Measurements from ENCODE around the gene KLHDC2.
"Not testable (repeated sequence)": the region's sequence is repeated elsewhere in the genome, so short reads cannot be mapped to it uniquely, and the experiment has no call there.

KLHDC2 gene, protein sequence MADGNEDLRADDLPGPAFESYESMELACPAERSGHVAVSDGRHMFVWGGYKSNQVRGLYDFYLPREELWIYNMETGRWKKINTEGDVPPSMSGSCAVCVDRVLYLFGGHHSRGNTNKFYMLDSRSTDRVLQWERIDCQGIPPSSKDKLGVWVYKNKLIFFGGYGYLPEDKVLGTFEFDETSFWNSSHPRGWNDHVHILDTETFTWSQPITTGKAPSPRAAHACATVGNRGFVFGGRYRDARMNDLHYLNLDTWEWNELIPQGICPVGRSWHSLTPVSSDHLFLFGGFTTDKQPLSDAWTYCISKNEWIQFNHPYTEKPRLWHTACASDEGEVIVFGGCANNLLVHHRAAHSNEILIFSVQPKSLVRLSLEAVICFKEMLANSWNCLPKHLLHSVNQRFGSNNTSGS

DNA sequence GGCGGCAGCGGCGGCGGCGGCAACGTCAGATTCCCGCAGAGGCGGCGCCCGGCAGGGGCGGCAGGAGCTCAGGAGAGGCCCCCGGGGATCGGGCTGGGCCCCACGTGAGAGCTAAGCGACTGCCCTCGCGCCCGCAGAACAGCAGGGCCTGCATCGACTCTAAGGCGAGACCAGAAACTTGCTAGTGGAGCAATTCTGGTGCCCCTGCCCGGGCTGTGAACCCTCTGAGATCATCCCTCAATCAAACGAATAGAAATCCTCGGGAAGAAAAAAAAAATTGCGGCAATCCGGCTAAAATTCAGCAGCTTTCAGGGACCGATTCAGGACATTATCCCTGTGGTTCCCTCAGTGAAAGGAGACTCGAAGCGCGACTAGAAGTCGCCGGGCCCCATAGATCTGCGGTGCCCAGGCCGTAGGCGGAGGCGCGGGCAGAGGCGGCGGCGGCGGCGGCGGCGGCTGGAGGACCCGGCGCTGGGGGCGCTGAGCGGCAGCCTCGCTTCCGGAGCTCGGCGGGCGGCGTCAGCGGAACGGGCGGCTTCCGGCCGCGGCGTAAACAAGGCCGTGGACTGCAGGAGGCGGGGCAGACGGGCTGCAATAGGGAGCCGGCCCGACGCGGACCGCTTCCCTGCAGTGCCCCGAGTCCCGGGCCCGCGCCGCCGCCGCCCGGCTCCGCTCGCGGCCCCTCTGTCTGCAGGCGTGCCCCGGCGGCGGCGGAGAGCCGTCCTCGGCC is at the start of gene KLHDC2:
KLHDC2 (plus strand) TSS at position 583 of the 730 bp plus-strand sequence. CDS start 316 bp downstream, outside the sequence.
- peak; percentile 82 to 84 for DNase-seq (ENCODE audit: extremely low read depth in 1 of 2, low read depth in 1 of 2)

DNA sequence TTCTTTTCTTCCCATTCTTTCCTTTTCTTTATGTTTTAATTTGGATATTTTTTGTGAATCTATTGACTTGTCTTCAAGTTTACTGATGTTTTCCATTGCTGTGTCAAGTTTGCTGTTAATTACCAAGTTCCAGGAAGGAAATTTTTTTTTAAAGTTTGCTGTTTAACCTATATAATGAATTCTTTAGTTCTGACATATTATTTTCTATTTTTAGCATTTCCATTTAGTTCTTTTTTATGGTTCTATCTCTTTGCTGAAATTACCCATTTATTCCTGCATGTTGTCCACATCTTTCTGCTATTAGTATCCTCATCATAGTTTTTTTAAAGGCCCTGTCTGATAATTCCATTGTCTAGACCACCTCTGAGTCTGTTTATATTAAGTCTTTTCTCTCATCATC is 47.2 kb upstream of the KLHDC2 start:
- no peak for DNase-seq (ENCODE audit: extremely low read depth in 1 of 2, low read depth in 1 of 2)

DNA sequence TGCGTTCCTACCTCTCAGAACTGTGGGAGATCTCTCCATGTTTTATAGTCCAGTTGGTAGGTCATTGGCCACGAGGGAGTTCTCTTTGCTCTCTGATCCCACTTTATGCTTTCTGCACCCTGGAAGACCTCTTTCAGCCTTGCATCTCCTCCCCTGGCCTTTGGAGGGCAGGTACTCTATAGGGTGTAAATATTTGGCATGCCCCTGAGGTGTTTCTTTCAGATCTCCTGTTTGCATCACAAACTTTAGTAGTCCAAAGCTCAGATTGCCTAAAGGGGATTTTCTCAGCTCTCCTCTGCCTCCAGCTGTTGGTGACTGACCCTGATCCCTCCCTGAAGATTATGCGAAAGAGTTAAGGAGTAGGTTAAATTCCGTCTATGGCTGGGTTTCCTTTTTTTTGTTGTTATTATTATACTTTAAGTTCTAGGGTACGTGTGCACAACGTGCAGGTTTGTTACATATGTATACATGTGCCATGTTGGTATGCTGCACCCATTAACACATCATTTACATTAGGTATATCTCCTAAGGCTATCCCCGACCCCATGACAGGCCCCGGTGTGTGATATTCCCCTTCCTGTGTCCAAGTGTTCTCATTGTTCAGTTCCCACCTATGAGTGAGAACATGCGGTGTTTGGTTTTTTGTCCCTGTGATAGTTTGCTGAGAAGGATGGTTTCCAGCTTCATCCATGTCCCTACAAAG is 46.1 kb upstream of the KLHDC2 start:
- DNase-seq (ENCODE audit: extremely low read depth in 1 of 2, low read depth in 1 of 2), result not testable (repeated sequence)

DNA sequence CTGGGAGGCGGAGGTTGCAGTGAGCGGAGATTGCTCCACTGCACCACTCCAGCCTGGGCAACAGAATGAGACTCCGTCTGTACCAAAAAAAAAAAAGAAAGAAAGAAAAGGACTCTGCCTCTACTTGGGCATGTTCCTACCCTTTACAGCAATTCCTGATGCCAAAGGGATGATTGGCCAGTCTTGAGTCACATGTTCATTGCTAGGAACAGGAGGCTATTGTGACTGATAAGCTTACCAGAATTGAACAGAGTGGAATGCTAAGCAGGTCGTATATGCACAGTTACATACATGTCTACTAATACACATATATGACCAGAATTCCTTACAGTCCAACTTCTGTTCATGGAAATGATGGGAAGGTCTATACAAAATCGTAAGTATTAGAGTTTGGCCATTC is 40.8 kb upstream of the KLHDC2 start:
- DNase-seq (ENCODE audit: extremely low read depth in 1 of 2, low read depth in 1 of 2), result no peak

DNA sequence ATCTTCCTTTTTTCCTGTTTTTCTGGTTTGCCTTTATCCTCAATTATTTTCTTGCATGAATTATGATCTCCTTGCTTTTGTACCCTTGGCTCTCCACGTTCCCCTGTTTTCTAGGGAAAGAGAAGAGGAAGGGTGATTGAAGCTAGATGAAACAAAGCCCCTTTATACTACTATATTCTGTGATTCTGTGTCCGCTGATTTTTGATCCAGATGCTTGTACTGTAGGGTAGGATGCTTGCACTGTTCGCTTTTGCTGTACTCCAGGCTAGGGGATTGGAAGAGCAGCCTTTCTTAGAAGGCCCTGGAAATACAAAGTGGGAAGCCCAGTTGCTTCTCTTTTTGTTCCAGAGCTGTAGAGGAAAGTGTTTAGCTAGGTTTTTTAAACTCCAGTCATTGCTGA is 35.1 kb upstream of the KLHDC2 start:
- DNase-seq (ENCODE audit: extremely low read depth in 1 of 2, low read depth in 1 of 2), result no peak

DNA sequence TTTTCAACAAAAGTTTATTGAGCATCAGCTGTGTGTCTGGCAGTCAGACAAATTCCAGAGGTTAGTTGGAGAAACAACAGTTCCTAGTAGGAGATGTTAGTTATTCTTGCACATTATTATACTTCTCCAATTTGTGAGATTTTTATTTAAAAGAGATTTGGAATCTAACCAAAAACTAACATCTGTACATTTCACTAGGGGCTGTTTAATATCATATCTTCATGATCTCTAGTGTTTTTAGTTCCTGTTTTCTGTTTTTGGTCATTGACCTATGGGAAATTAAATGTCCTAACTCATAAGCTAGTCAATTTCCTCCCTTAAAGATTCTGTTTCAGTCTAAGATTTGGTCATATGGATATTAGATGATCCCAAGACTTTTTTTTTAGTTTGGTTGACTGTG is 34.1 kb upstream of the KLHDC2 start:
- DNase-seq (ENCODE audit: extremely low read depth in 1 of 2, low read depth in 1 of 2), result no peak

DNA sequence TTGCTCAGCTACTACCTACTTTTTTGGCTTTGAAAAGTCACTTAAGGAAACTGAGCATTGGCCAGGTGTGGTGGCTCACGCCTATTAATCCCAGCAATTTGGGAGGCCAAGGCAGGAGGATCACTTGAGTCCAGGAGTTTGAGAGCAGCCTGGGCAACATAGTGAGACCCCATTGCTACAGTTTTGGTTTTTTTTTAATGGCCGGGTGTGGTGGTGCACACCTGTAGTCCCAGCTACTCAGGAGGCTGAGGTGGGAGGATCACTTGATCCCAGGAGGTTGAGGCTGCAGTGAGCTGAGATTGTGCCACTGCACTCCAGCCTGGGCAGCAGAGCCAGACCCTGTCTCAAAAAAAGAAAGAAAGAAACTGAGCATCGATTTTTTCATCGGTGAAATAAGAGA is 32.3 kb upstream of the KLHDC2 start:
- not testable (repeated sequence) for DNase-seq (ENCODE audit: extremely low read depth in 1 of 2, low read depth in 1 of 2)

DNA sequence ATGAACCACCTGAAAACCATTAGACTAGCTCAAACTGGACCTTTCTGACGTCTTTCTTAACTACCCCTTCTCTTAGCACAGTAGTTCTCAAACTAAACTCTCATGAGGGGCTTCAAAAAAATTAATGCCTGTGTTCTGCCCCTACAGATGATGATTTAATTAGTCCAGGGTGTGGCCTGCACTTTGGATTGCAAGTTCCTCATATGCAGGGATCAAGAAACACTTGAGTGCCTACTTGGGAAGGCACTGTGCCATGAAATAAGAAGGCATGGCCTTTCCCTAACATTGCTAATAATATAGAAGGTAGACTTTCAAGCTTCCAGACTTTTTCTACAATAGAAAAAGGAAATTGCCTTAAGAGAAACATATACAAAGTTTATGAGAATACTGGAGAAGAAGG is 22.8 kb upstream of the KLHDC2 start:
- no peak for DNase-seq (ENCODE audit: extremely low read depth in 1 of 2, low read depth in 1 of 2)

DNA sequence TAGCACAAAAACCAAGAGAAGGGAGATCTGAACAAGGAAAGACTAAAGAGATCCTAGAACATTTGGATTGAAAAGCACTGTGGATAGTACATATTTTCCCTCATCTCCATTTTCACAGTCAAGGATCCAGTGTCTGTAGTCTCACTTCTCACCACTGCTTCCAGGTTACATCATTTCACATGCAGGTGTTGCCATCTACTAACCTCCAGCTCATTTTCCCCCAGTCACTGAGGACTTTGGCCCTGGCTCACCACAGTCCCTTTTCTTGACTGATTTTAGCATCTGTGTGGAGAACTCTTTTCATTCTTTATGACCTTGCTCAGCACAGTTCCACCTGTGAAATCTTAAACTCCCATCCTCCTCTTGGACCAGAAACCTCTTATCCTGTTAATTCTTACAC is 21.5 kb upstream of the KLHDC2 start:
- DNase-seq (ENCODE audit: extremely low read depth in 1 of 2, low read depth in 1 of 2), result not testable (repeated sequence)

DNA sequence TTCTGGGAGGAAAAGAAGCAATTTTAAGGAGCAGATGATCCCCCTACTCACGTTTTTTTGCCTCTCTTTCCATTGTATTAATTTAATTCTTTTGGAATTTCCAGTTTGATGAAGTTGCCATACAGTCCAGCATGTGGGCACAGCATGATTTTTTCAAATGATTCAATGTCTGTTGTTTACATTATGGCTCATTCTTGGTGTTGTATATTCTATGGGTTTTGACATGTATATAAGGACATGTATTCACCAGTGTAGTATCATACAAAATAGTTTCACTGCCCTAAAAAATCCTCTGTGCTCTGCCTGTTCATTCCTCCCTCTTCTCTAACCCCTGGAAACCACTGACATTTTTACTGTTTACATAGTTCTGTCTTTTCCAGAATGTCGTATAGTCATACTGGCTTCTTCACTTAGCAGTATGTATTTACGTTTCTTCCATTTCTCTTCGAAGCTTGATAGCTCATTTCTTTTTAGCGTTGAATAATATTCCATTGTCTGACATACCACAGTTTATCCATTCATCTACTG is 13.3 kb upstream of the KLHDC2 start:
- DNase-seq (ENCODE audit: extremely low read depth in 1 of 2, low read depth in 1 of 2), result no peak

DNA sequence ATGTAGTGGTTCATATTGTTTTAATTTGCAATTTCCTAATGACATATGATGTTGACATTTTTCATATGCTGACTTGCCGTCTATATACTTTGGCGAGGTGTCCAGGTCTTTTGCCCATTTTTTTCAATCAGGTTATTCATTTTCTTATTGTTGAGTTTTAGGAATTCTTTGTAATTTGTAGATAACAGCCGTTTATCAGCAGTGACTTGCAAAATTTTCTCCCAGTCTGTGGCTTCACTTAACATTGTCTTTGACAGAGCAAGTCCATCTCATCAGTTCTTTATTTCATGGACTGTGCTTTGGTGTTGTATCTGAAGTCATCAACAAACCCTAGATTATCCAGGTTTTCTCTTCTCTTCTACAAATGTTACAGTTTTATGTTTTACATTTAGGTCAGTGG is 12.6 kb upstream of the KLHDC2 start:
- DNase-seq (ENCODE audit: extremely low read depth in 1 of 2, low read depth in 1 of 2), result no peak

DNA sequence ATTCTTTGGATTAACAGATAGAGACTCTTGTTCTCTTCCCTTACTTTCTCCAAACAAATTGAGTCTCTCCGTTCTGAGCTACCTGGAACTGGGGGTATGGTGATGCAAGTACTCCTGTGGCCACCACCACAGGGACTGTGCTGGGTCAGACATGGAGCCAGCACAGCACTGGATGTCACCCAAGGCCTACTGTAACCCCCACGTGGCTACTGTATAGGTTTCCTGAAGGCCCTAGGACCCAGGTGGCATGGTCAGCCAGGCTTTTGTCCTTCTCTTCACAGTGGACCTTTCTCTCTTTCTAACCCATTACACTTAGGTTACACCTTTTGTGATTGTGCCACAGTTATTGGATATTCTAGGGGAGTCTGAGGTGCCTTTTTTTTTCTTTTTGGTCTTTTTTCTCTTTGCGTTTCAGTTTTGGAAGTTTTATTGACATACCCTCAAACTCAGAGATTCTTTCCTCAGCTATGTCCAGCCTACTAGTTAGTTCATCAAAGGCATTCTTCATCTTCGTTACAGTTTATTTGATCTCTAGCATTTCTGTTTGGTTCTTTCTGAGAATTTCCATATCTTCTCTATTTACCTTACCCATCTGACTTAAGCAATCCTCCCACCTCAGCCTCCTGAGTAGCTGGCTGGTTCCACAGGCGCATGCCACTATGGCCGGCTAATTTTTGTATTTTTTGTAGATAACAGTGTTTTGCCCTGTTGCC is 6.0 kb upstream of the KLHDC2 start:
- DNase-seq (ENCODE audit: extremely low read depth in 1 of 2, low read depth in 1 of 2), result no peak

DNA sequence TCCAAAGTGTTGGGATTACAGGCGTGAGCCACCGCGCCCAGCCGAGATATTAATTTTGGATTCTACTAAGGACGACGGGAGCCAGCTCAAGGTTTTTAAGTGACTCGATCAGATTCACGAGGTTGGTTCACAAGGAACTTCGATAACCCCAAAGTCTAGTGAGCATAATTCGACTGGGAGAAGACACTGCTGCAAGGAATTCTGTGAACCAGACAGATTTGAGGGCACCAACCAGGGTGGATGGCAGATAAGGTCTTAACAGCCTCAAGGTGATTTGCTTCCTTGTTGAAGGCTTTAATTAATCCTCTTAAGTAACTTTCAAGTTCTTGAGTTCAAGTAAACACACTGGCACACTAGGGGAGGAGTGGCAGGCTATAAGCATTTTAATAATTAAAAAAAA is 1.1 kb upstream of the KLHDC2 start:
- DNase-seq (ENCODE audit: extremely low read depth in 1 of 2, low read depth in 1 of 2), result no peak

DNA sequence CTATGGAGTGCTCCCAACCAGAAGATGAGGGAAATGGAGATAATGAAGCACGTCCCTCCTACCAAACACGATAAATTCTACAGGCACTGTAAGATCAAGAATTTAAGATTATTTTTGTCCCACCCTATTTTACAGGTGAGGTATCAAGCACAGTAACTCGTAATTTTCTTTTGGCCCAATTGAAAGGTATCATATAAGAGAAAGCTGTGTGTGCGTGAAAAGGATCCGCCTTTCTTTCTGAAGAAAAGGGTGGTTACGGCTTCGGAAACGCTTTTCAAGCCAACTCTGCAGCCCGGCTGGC is 733 bp upstream of the KLHDC2 start:
- no peak for DNase-seq (ENCODE audit: extremely low read depth in 1 of 2, low read depth in 1 of 2)

DNA sequence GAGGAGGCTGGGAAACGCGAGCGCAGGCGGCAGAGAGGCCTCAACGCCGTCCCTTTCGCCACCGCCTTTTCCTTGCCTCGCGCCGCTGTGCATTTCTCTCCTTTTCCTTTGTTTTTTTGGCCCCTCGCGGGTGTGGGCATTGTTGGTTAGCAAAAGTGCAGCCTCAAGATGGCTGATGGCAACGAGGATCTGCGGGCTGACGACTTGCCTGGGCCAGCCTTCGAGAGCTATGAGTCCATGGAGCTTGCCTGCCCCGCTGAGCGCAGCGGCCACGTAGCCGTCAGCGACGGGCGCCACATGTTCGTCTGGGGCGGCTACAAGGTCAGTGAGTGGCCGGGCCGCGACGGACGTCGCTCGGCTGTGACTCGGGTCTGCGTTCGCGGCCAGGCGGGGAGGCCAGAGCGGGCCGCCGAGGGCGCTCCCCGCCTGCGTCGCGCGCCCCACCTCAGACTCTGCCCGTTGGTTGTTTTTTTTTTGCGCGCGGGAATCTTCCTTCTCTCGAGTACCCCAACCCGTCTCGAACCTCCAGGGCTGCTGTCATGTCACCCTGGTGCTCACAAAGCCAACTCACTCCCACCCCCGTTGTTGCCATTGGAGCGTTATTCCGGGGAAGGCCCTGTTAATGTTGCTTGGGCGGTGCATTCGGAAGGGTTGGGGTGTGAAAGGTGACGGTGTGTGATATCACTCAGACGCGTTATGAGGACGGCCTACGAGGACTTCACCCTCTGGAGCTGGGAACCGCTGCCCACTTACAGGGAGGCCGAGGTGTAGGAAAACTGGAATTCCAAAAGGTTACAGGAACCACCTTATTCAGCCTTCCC is 558 bp downstream of the KLHDC2 start:
- peak; percentile 37 to 72 for DNase-seq (ENCODE audit: extremely low read depth in 1 of 2, low read depth in 1 of 2)

DNA sequence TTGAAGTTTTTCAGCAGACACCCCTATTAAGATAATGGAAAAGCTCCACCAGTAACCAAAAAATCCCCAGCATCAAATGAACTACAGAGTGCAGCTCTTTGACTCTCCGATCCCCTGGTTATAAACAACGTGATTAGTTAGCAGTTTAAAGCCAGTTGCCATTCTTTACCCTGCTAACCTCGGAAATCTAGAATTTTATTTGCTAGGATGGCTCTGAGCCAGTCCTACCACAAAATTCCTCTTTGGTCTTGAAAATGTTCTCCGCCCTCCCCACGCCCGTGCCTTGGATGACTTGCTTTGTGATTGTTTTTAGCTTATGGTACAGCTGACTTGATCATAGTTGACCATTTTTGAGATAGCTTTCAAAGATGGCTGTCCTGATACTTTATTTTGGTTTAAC is 1.2 kb downstream of the KLHDC2 start:
- DNase-seq (ENCODE audit: extremely low read depth in 1 of 2, low read depth in 1 of 2), result no peak

DNA sequence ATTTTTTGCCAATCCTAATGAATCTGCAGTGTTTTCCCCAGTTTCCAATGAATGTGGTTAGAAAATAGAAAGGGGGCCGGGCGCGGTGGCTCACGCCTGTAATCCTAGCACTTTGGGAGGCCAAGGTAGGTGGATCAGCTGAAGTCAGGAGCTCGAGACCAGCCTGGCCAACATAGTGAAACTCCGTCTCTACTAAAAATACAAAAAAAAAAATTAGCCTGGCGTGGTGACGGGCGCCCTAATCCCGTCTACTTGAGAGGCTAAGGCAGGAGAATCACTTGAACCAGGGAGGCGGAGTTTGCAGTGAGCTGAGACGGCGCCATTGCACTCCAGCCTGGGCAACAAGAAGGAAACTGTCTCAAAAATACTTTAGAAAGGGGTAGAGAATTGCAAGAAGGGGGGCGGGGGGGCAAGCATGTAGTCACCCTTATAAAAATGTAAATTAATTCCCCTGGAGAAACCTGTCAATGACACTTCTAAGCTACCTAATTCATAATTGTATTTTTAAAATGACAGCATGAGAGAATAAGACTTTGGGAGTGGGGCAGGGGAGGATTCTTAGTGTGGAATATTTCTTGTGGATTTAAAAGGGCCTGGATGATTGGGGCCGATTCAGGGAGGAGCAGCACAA is 1.7 kb downstream of the KLHDC2 start:
- no peak for DNase-seq (ENCODE audit: extremely low read depth in 1 of 2, low read depth in 1 of 2)

DNA sequence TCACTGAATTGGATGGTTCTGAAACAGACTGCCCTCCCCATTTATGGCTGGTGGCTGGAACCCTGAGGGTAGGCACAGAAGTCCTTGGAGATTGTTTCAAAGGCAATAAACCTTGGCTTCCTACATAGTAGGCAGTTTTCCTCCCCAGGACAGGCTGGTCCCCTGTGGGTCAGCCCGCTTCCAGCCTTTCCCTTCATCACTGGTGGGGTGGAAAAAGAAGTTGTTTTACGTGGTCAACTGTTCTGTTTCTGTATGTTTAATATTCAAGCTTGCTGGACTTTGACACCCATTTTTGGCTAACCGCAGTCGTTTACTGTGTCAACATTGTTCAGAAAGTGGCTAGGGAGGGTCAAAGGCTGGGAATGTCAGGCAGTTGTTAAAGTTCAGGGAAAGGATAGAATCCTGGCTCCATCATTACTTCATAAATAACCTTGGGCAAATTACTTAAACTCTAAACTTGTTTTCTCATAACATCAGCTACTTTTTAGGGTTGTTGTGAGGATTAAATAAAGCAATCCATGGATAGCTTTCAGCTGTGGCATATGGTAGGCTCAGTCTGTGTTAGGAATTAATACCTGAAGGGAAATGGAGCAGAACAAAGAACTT is 2.4 kb downstream of the KLHDC2 start:
- no peak for DNase-seq (ENCODE audit: extremely low read depth in 1 of 2, low read depth in 1 of 2)

DNA sequence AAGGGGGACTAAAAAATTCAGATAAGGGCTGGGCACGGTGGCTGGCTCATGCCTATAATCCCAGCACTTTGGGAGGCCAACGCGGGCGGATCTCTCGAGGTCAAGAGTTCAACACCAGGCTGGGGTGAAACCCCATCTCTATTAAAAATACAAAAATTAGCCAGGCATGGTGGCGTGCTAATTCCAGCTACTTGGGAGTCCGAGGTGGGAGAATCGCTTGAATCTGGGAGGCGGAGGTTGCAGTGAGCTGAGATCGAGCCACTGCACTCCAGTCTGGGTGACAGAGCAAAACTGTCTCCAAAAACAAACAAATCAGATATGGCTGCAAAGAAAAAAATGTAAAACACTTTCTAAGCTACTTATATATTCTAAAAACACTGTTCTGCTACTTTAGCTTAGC is 3.7 kb downstream of the KLHDC2 start:
- not testable (repeated sequence) for DNase-seq (ENCODE audit: extremely low read depth in 1 of 2, low read depth in 1 of 2)
